Endothelial cell of umbilical vein (primary cell): ENCODE results near the gene C20orf141. TPM values are rescaled to one million over a fixed set of nuclear protein-coding genes. Genes with fewer than 3 reads are reported as not detected.

Source experiments
- BruUV-seq: library from RNA; stranded (reverse); fragments of 400-500 nt; replicated peaks from 2 replicates; lab custom pipeline; 2021; lab: Mats Ljungman, UMichigan
- CTCF ChIA-PET: fragments of 300-600, 350-600 bp; sonication (Branson Sonifier 250); formaldehyde crosslinking; loops from one replicate; lab custom pipeline; 2021; ENCODE audit warnings: antibody characterized with exemption, inconsistent platforms; lab: Charles Lee
- POLR2A ChIA-PET: fragments of 300-600, 350-600 bp; sonication (Branson Sonifier 250); formaldehyde crosslinking; loops from one replicate; lab custom pipeline; 2021; ENCODE audit warnings: antibody characterized with exemption, inconsistent platforms; lab: Charles Lee
- DNase-seq: peaks from one replicate; pipeline ENCODE4 v3.0.0-alpha.2; 2011; ENCODE audit warnings: low read depth, low spot score
- FAIRE-seq: peaks from 2 replicates; lab custom pipeline; 2011; peaks lifted over from hg19 to GRCh38; lab: Jason Lieb, UNC
- H2AFZ ChIP-seq: 2 replicates; pipeline ENCODE4 v1.6.0; 2012; ENCODE audit warnings: low read depth, low read length, control low read depth, inconsistent platforms
- H3K27ac ChIP-seq: 2 replicates; pipeline ENCODE4 v1.5.1; 2011; ENCODE audit warnings: low read depth, mild to moderate bottlenecking, control low read depth, low read length, moderate library complexity; ENCODE audit not compliant: insufficient read depth
- H3K27me3 ChIP-seq, 2 experiments: 2 replicates each; pipeline versions ENCODE4 v1.6.0 to v1.6.1; 2011; ENCODE audit warnings: low read length in 2 of 2, mixed read lengths in 1 of 2; ENCODE audit not compliant: control insufficient read depth in 2 of 2, insufficient read depth in 2 of 2
- H3K36me3 ChIP-seq, 2 experiments: 2 replicates in 1 of 2; 3 replicates in 1 of 2; pipeline ENCODE4 v1.5.1; 2011; ENCODE audit warnings: low read length in 2 of 2, mild to moderate bottlenecking in 1 of 2, moderate library complexity in 1 of 2; ENCODE audit not compliant: control insufficient read depth in 2 of 2, insufficient read depth in 2 of 2; ENCODE audit errors: extremely low read depth in 1 of 2
- H3K4me1 ChIP-seq: 3 replicates; pipeline ENCODE4 v1.5.1; 2011; ENCODE audit warnings: mild to moderate bottlenecking, low read length; ENCODE audit not compliant: control insufficient read depth, insufficient read depth; ENCODE audit errors: extremely low read depth
- H3K4me2 ChIP-seq: 2 replicates; pipeline ENCODE4 v1.6.1; 2011; ENCODE audit warnings: low read length, control low read depth, mixed read lengths; ENCODE audit not compliant: insufficient read depth
- H3K4me3 ChIP-seq, 3 experiments: fragments of 200-600 bp in 1 of 3; sonication (generic), shearing (Covaris generic) in 1 of 3; replicated peaks in 1 of 3; 2 replicates each; pipeline ENCODE4 v1.5.1; 2011 to 2016; ENCODE audit warnings: control low read depth in 3 of 3, low read length in 3 of 3, mild to moderate bottlenecking in 2 of 3, inconsistent platforms in 1 of 3, low read depth in 1 of 3, moderate library complexity in 1 of 3; ENCODE audit not compliant: insufficient read depth in 1 of 3
- H3K79me2 ChIP-seq: 2 replicates; pipeline ENCODE4 v1.6.0; 2012; ENCODE audit warnings: low read length, inconsistent platforms; ENCODE audit not compliant: control insufficient read depth, insufficient read depth
- H3K9ac ChIP-seq: replicated peaks from 2 replicates; pipeline ENCODE3; 2011; ENCODE audit warnings: low read length, control low read depth; ENCODE audit not compliant: insufficient read depth; ENCODE audit errors: extremely low read depth
- H3K9me1 ChIP-seq: replicated peaks from 3 replicates; pipeline ENCODE4 v1.6.0; 2011; ENCODE audit warnings: mild to moderate bottlenecking, low read length; ENCODE audit not compliant: control insufficient read depth, insufficient read depth; ENCODE audit errors: extremely low read depth
- H3K9me3 ChIP-seq: replicated peaks from 2 replicates; pipeline ENCODE4 v1.5.1; 2012; ENCODE audit warnings: low read length, inconsistent platforms; ENCODE audit not compliant: control insufficient read depth, insufficient read depth
- H4K20me1 ChIP-seq: replicated peaks from 2 replicates; pipeline ENCODE3; 2011; ENCODE audit warnings: mild to moderate bottlenecking, low read length; ENCODE audit not compliant: control insufficient read depth, insufficient read depth; ENCODE audit errors: extremely low read depth
- CTCF ChIP-seq, 2 donors: IDR thresholded peaks; 1 replicate in 1 of 2; 2 replicates in 1 of 2; pipeline ENCODE4 v1.5.1; 2011; ENCODE audit warnings: low read length in 2 of 2, mild to moderate bottlenecking in 2 of 2, moderate library complexity in 2 of 2, control low read depth in 1 of 2, inconsistent platforms in 1 of 2, low read depth in 1 of 2; ENCODE audit not compliant: insufficient read depth in 1 of 2; ENCODE audit errors: extremely low read depth in 1 of 2
- EZH2 ChIP-seq: IDR thresholded peaks from 2 replicates; pipeline ENCODE4 v1.6.1; 2012; ENCODE audit warnings: borderline replicate concordance, low read depth, mild to moderate bottlenecking, moderate library complexity, low read length, inconsistent platforms; ENCODE audit not compliant: severe bottlenecking
- FOS ChIP-seq: IDR thresholded peaks from 2 replicates; pipeline ENCODE4 v1.6.1; 2011; ENCODE audit warnings: mild to moderate bottlenecking, low read length, moderate library complexity, borderline replicate concordance; ENCODE audit not compliant: insufficient read depth
- GATA2 ChIP-seq: IDR thresholded peaks from 2 replicates; pipeline ENCODE4 v1.7.0; 2011; ENCODE audit warnings: low read depth, mild to moderate bottlenecking, moderate library complexity, mixed read lengths, low read length; ENCODE audit not compliant: insufficient read length, insufficient read depth
- JUN ChIP-seq: IDR thresholded peaks from 2 replicates; pipeline ENCODE4 v1.6.1; 2011; ENCODE audit warnings: borderline replicate concordance, low read depth; ENCODE audit not compliant: insufficient read length, insufficient read depth
- MAX ChIP-seq: IDR thresholded peaks from 2 replicates; pipeline ENCODE4 v1.6.1; 2011; ENCODE audit not compliant: insufficient read depth, insufficient read length
- MYC ChIP-seq: IDR thresholded peaks from one replicate; pipeline ENCODE4 v1.6.1; 2011; ENCODE audit warnings: mild to moderate bottlenecking, low read depth, low read length
- POLR2A ChIP-seq: IDR thresholded peaks from 2 replicates; pipeline ENCODE4 v1.6.1; 2012; ENCODE audit warnings: low read depth, mild to moderate bottlenecking, control low read depth, low read length
- POLR2AphosphoS5 ChIP-seq: IDR thresholded peaks from 2 replicates; pipeline ENCODE4 v1.6.1; 2012; ENCODE audit warnings: low read depth, mild to moderate bottlenecking, control low read depth, low read length, moderate library complexity; ENCODE audit not compliant: insufficient read depth
- dilution Hi-C: fragments of 300-500 bp; cut with MboI; formaldehyde crosslinking; loops from one replicate; pipeline ENCODE4 v1.15.0; 2019; ENCODE audit warnings: low sequenced_read_pairs; ENCODE audit not compliant: extremely low pct_ligation_motif_present
- intact Hi-C: fragments of 100-400 bp; cut with micrococcal nuclease; formaldehyde crosslinking; loops from one replicate; pipeline ENCODE4 v1.10.0; 2022
- polyA plus RNA-seq, 4 experiments: library from polyadenylated mRNA; depleted of rRNA in 3 of 4; stranded (reverse) in 3 of 4; unstranded in 1 of 4; fragments of >200 nt; gene quantifications; 2 replicates each; pipeline versions ENCODE4 v1.2.1 to v1.2.3, GENCODE V29; 2011 to 2012; ENCODE audit warnings: missing spikeins in 1 of 4
- total RNA-seq: library from RNA; stranded (reverse); gene quantifications from 2 replicates; pipeline ENCODE4 v1.2.3, GENCODE V29; 2021

The C20orf141 gene
- total and polyA plus RNA-seq, 2 donors (not counting 3 experiments of a cell fraction or from before 2014, with no cell fraction given), result not detected

GRCh38 chr20:2836035-2836434, 21.2 kb downstream of the C20orf141 start:
- dilution Hi-C loops, result no loop called here
- no peak for FAIRE-seq
- H2AFZ ChIP-seq, result no peak overlapping the region
- no peak for TF ChIP-seq GATA2
- no peak for TF ChIP-seq EZH2
- no peak for TF ChIP-seq POLR2AphosphoS5
- TF ChIP-seq POLR2A, result no peak
- no peak for TF ChIP-seq MAX
- TF ChIP-seq CTCF (IDR thresholded peaks at IDR 0.05; ENCODE audit: extremely low read depth in 1 of 2, insufficient read depth in 1 of 2, low read depth in 1 of 2, low read length in 2 of 2), result no peak
- TF ChIP-seq JUN, result no peak
- TF ChIP-seq MYC, result no peak
- TF ChIP-seq FOS, result no peak
- H3K79me2 ChIP-seq, result no peaks in the 10 kb centered on the region
- H3K9ac ChIP-seq, result no peak overlapping the region
- H3K9me3 ChIP-seq, result no peaks in the 10 kb centered on the region
- H3K9me1 ChIP-seq, result no peaks in the 10 kb centered on the region
- H3K4me1 ChIP-seq, result peaks cover 6% of the 10 kb centered on the region
- H4K20me1 ChIP-seq, result no peaks in the 10 kb centered on the region
- no peak overlapping the region for H3K4me3 ChIP-seq
- peaks cover 0 to 2% of the 10 kb centered on the region in 2 experiments for H3K36me3 ChIP-seq
- ChIA-PET POLR2A (no interaction called here), CTCF (no interaction called here)
- DNase-seq, result no peak
- no peaks in the 10 kb centered on the region for H3K27me3 ChIP-seq
- intact Hi-C loops, result no loop called here
- H3K4me2 ChIP-seq, result no peak overlapping the region
- BruUV-seq, result no TSS peak
- no peak overlapping the region for H3K27ac ChIP-seq
